CD4-positive, alpha-beta T cell (primary cell): ENCODE results near the gene NTRK2. TPM values are rescaled to one million over a fixed set of nuclear protein-coding genes. Genes with fewer than 3 reads are reported as not detected.

Source experiments
- ATAC-seq: fragments of 200-7000 bp; cut with Tn5 transposase; one replicate; pipeline ENCODE4 v1.10.0; 2022; ENCODE audit warnings: mild to moderate bottlenecking; ENCODE audit not compliant: poor library complexity
- CTCF ChIA-PET: fragments of 350-600 bp; sonication (Branson Sonifier 250); formaldehyde crosslinking; loops from one replicate; lab custom pipeline; 2021; ENCODE audit warnings: antibody characterized with exemption, inconsistent platforms; lab: Charles Lee
- POLR2A ChIA-PET: fragments of 350-600 bp; sonication (Branson Sonifier 250); formaldehyde crosslinking; loops from one replicate; lab custom pipeline; 2021; ENCODE audit warnings: antibody characterized with exemption, inconsistent platforms; lab: Charles Lee
- DNase-seq, 14 experiments: peaks; one replicate each; pipeline ENCODE4 v3.0.0-alpha.2; 2013 to 2020; ENCODE audit warnings: mixed read lengths in 2 of 14
- H3K27ac ChIP-seq, 2 donors: one replicate each; pipeline versions ENCODE4 v1.5.1 to v1.7.0; 2013; ENCODE audit warnings: low read length in 2 of 2, low read depth in 1 of 2, mild to moderate bottlenecking in 1 of 2
- H3K27me3 ChIP-seq, 2 experiments: 1 replicate in 1 of 2; 2 replicates in 1 of 2; pipeline versions ENCODE4 v1.6.1 to v1.7.0; 2013; ENCODE audit warnings: low read length in 2 of 2, control low read depth in 1 of 2, mild to moderate bottlenecking in 1 of 2, moderate library complexity in 1 of 2; ENCODE audit not compliant: insufficient read depth in 2 of 2, control insufficient read depth in 1 of 2
- H3K36me3 ChIP-seq: one replicate; pipeline ENCODE4 v1.6.1; 2013; ENCODE audit warnings: low read length, control low read depth; ENCODE audit not compliant: insufficient read depth
- H3K4me1 ChIP-seq: one replicate; pipeline ENCODE4 v1.6.1; 2013; ENCODE audit warnings: low read length, control low read depth; ENCODE audit not compliant: insufficient read depth
- H3K4me3 ChIP-seq: one replicate; pipeline ENCODE4 v1.5.1; 2013; ENCODE audit warnings: mild to moderate bottlenecking, low read length, moderate library complexity
- H3K9me3 ChIP-seq, 2 experiments: 1 replicate in 1 of 2; 2 replicates in 1 of 2; pipeline versions ENCODE4 v1.6.1 to v1.7.0; 2013; ENCODE audit warnings: low read length in 2 of 2, mild to moderate bottlenecking in 2 of 2, control low read depth in 1 of 2, moderate library complexity in 1 of 2; ENCODE audit not compliant: control insufficient read depth in 1 of 2, insufficient read depth in 1 of 2
- H3K27ac Mint-ChIP-seq: one replicate; pipeline ENCODE4 v1.8.0; 2020; ENCODE audit warnings: mixed read lengths
- H3K27me3 Mint-ChIP-seq: one replicate; pipeline ENCODE4 v1.8.0; 2021; ENCODE audit warnings: mixed read lengths
- H3K36me3 Mint-ChIP-seq: one replicate; pipeline ENCODE4 v1.8.0; 2021; ENCODE audit warnings: low read depth, mixed read lengths
- H3K4me1 Mint-ChIP-seq: one replicate; pipeline ENCODE4 v1.8.0; 2021; ENCODE audit warnings: low read depth, mixed read lengths
- H3K4me3 Mint-ChIP-seq: one replicate; pipeline ENCODE4 v1.8.0; 2020; ENCODE audit warnings: mild to moderate bottlenecking, mixed read lengths
- H3K9me3 Mint-ChIP-seq: one replicate; pipeline ENCODE4 v1.8.0; 2020; ENCODE audit warnings: mixed read lengths
- CTCF ChIP-seq: fragments of 200-600 bp; IDR thresholded peaks from one replicate; pipeline ENCODE4 v1.8.0; 2022; ENCODE audit warnings: antibody characterized with exemption, mild to moderate bottlenecking
- intact Hi-C, 2 experiments: fragments of 100-400 bp; cut with DNase I in 1 of 2; cut with micrococcal nuclease in 1 of 2; formaldehyde crosslinking; loops; one replicate each; pipeline versions ENCODE4 v1.15.1 to v1.9.0; 2023 to 2025; cut with DNase I, micrococcal nuclease
- total RNA-seq, 174 experiments: library from RNA in 2 of 174; stranded (reverse) in 2 of 174; gene quantifications; one replicate each; pipeline ENCODE4 v1.2.3 and lab custom pipeline; 2021 to 2026

Gene NTRK2
- total RNA-seq, 2 experiments from 2014 or later = 0.06 to 0.14 TPM

- no peaks in the 10 kb centered on the region for H3K4me1 ChIP-seq
- no peaks in the 10 kb centered on the region for H3K4me1 Mint-ChIP-seq
- peaks cover 7 to 11% of the 10 kb centered on the region in 2 experiments for H3K27me3 ChIP-seq
- peaks cover 0 to 8% of the 10 kb centered on the region in 2 experiments for H3K9me3 ChIP-seq
- no peak overlapping the region for H3K27ac ChIP-seq
- no peaks in the 10 kb centered on the region for H3K36me3 ChIP-seq
- POLR2A ChIA-PET = no interaction called here
- no peak for DNase-seq
- intact Hi-C loops = no loop called here
- H3K27ac Mint-ChIP-seq = no peak overlapping the region
- H3K9me3 Mint-ChIP-seq = no peaks in the 10 kb centered on the region
- H3K36me3 Mint-ChIP-seq = no peaks in the 10 kb centered on the region
- CTCF ChIA-PET = no interaction called here
- TF ChIP-seq CTCF = no peak
- H3K4me3 ChIP-seq = no peak overlapping the region
- H3K4me3 Mint-ChIP-seq = no peak overlapping the region
- no peak for ATAC-seq
- peaks cover 20% of the 10 kb centered on the region for H3K27me3 Mint-ChIP-seq
Measured at GRCh38 chr9:84959339-84959738, 289.8 kb downstream of the NTRK2 start.

- CTCF ChIA-PET = no interaction called here
- no peak overlapping the region for H3K27ac ChIP-seq
- DNase-seq (no peak), ATAC-seq (no peak)
- no peaks in the 10 kb centered on the region for H3K4me1 Mint-ChIP-seq
- intact Hi-C loops = no loop called here
- no peak overlapping the region for H3K4me3 Mint-ChIP-seq
- peaks cover 15% of the 10 kb centered on the region for H3K27me3 Mint-ChIP-seq
- POLR2A ChIA-PET = no interaction called here
- TF ChIP-seq CTCF = no peak
- no peaks in the 10 kb centered on the region for H3K36me3 Mint-ChIP-seq
- peaks cover 0 to 2% of the 10 kb centered on the region in 2 experiments for H3K27me3 ChIP-seq
- H3K4me1 ChIP-seq = no peaks in the 10 kb centered on the region
- H3K36me3 ChIP-seq = no peaks in the 10 kb centered on the region
- no peaks in the 10 kb centered on the region for H3K9me3 Mint-ChIP-seq
- H3K4me3 ChIP-seq = no peak overlapping the region
- H3K27ac Mint-ChIP-seq = no peak overlapping the region
- peaks cover 0 to 10% of the 10 kb centered on the region in 2 experiments for H3K9me3 ChIP-seq
Measured at GRCh38 chr9:84966876-84967830, 297.6 kb downstream of the NTRK2 start.

GRCh38 chr9:84969084-84969483 lies 299.6 kb downstream of the NTRK2 start:
- Mint-ChIP-seq H3K27me3 (peaks cover 15% of the 10 kb centered on the region), H3K4me1 (no peaks in the 10 kb centered on the region), H3K9me3 (no peaks in the 10 kb centered on the region), H3K4me3 (no peak overlapping the region), H3K27ac (no peak overlapping the region), H3K36me3 (no peaks in the 10 kb centered on the region)
- CTCF ChIA-PET = no interaction called here
- H3K4me3 ChIP-seq = no peak overlapping the region
- H3K27ac ChIP-seq = no peak overlapping the region
- H3K36me3 ChIP-seq = no peaks in the 10 kb centered on the region
- peaks cover 0 to 10% of the 10 kb centered on the region in 2 experiments for H3K9me3 ChIP-seq
- H3K4me1 ChIP-seq = no peaks in the 10 kb centered on the region
- no peak for TF ChIP-seq CTCF
- ATAC-seq = no peak
- POLR2A ChIA-PET = no interaction called here
- intact Hi-C loops = no loop called here
- peaks cover 0 to 2% of the 10 kb centered on the region in 2 experiments for H3K27me3 ChIP-seq
- DNase-seq = no peak
